Endothelial cell of umbilical vein (primary cell): ENCODE results near the gene RFC3. TPM values are rescaled to one million over a fixed set of nuclear protein-coding genes. Genes with fewer than 3 reads are reported as not detected.

Experiments used
- BruUV-seq: library from RNA; stranded (reverse); fragments of 400-500 nt; replicated peaks from 2 replicates; lab custom pipeline; 2021; lab: Mats Ljungman, UMichigan
- CTCF ChIA-PET: fragments of 300-600, 350-600 bp; sonication (Branson Sonifier 250); formaldehyde crosslinking; loops from one replicate; lab custom pipeline; 2021; ENCODE audit warnings: antibody characterized with exemption, inconsistent platforms; lab: Charles Lee
- POLR2A ChIA-PET: fragments of 300-600, 350-600 bp; sonication (Branson Sonifier 250); formaldehyde crosslinking; loops from one replicate; lab custom pipeline; 2021; ENCODE audit warnings: antibody characterized with exemption, inconsistent platforms; lab: Charles Lee
- DNase-seq: peaks from one replicate; pipeline ENCODE4 v3.0.0-alpha.2; 2011; ENCODE audit warnings: low read depth, low spot score
- FAIRE-seq: peaks from 2 replicates; lab custom pipeline; 2011; peaks lifted over from hg19 to GRCh38; lab: Jason Lieb, UNC
- H2AFZ ChIP-seq: 2 replicates; pipeline ENCODE4 v1.6.0; 2012; ENCODE audit warnings: low read depth, low read length, control low read depth, inconsistent platforms
- H3K27ac ChIP-seq: 2 replicates; pipeline ENCODE4 v1.5.1; 2011; ENCODE audit warnings: low read depth, mild to moderate bottlenecking, control low read depth, low read length, moderate library complexity; ENCODE audit not compliant: insufficient read depth
- H3K27me3 ChIP-seq, 2 experiments: 2 replicates each; pipeline versions ENCODE4 v1.6.0 to v1.6.1; 2011; ENCODE audit warnings: low read length in 2 of 2, mixed read lengths in 1 of 2; ENCODE audit not compliant: control insufficient read depth in 2 of 2, insufficient read depth in 2 of 2
- H3K36me3 ChIP-seq, 2 experiments: 2 replicates in 1 of 2; 3 replicates in 1 of 2; pipeline ENCODE4 v1.5.1; 2011; ENCODE audit warnings: low read length in 2 of 2, mild to moderate bottlenecking in 1 of 2, moderate library complexity in 1 of 2; ENCODE audit not compliant: control insufficient read depth in 2 of 2, insufficient read depth in 2 of 2; ENCODE audit errors: extremely low read depth in 1 of 2
- H3K4me1 ChIP-seq: 3 replicates; pipeline ENCODE4 v1.5.1; 2011; ENCODE audit warnings: mild to moderate bottlenecking, low read length; ENCODE audit not compliant: control insufficient read depth, insufficient read depth; ENCODE audit errors: extremely low read depth
- H3K4me2 ChIP-seq: 2 replicates; pipeline ENCODE4 v1.6.1; 2011; ENCODE audit warnings: low read length, control low read depth, mixed read lengths; ENCODE audit not compliant: insufficient read depth
- H3K4me3 ChIP-seq, 3 experiments: fragments of 200-600 bp in 1 of 3; sonication (generic), shearing (Covaris generic) in 1 of 3; replicated peaks in 1 of 3; 2 replicates each; pipeline ENCODE4 v1.5.1; 2011 to 2016; ENCODE audit warnings: control low read depth in 3 of 3, low read length in 3 of 3, mild to moderate bottlenecking in 2 of 3, inconsistent platforms in 1 of 3, low read depth in 1 of 3, moderate library complexity in 1 of 3; ENCODE audit not compliant: insufficient read depth in 1 of 3
- H3K79me2 ChIP-seq: 2 replicates; pipeline ENCODE4 v1.6.0; 2012; ENCODE audit warnings: low read length, inconsistent platforms; ENCODE audit not compliant: control insufficient read depth, insufficient read depth
- H3K9ac ChIP-seq: replicated peaks from 2 replicates; pipeline ENCODE3; 2011; ENCODE audit warnings: low read length, control low read depth; ENCODE audit not compliant: insufficient read depth; ENCODE audit errors: extremely low read depth
- H3K9me1 ChIP-seq: replicated peaks from 3 replicates; pipeline ENCODE4 v1.6.0; 2011; ENCODE audit warnings: mild to moderate bottlenecking, low read length; ENCODE audit not compliant: control insufficient read depth, insufficient read depth; ENCODE audit errors: extremely low read depth
- H3K9me3 ChIP-seq: replicated peaks from 2 replicates; pipeline ENCODE4 v1.5.1; 2012; ENCODE audit warnings: low read length, inconsistent platforms; ENCODE audit not compliant: control insufficient read depth, insufficient read depth
- H4K20me1 ChIP-seq: replicated peaks from 2 replicates; pipeline ENCODE3; 2011; ENCODE audit warnings: mild to moderate bottlenecking, low read length; ENCODE audit not compliant: control insufficient read depth, insufficient read depth; ENCODE audit errors: extremely low read depth
- EZH2 ChIP-seq: IDR thresholded peaks from 2 replicates; pipeline ENCODE4 v1.6.1; 2012; ENCODE audit warnings: borderline replicate concordance, low read depth, mild to moderate bottlenecking, moderate library complexity, low read length, inconsistent platforms; ENCODE audit not compliant: severe bottlenecking
- FOS ChIP-seq: IDR thresholded peaks from 2 replicates; pipeline ENCODE4 v1.6.1; 2011; ENCODE audit warnings: mild to moderate bottlenecking, low read length, moderate library complexity, borderline replicate concordance; ENCODE audit not compliant: insufficient read depth
- GATA2 ChIP-seq: IDR thresholded peaks from 2 replicates; pipeline ENCODE4 v1.7.0; 2011; ENCODE audit warnings: low read depth, mild to moderate bottlenecking, moderate library complexity, mixed read lengths, low read length; ENCODE audit not compliant: insufficient read length, insufficient read depth
- JUN ChIP-seq: IDR thresholded peaks from 2 replicates; pipeline ENCODE4 v1.6.1; 2011; ENCODE audit warnings: borderline replicate concordance, low read depth; ENCODE audit not compliant: insufficient read length, insufficient read depth
- MYC ChIP-seq: IDR thresholded peaks from one replicate; pipeline ENCODE4 v1.6.1; 2011; ENCODE audit warnings: mild to moderate bottlenecking, low read depth, low read length
- POLR2A ChIP-seq: IDR thresholded peaks from 2 replicates; pipeline ENCODE4 v1.6.1; 2012; ENCODE audit warnings: low read depth, mild to moderate bottlenecking, control low read depth, low read length
- POLR2AphosphoS5 ChIP-seq: IDR thresholded peaks from 2 replicates; pipeline ENCODE4 v1.6.1; 2012; ENCODE audit warnings: low read depth, mild to moderate bottlenecking, control low read depth, low read length, moderate library complexity; ENCODE audit not compliant: insufficient read depth
- dilution Hi-C: fragments of 300-500 bp; cut with MboI; formaldehyde crosslinking; loops from one replicate; pipeline ENCODE4 v1.15.0; 2019; ENCODE audit warnings: low sequenced_read_pairs; ENCODE audit not compliant: extremely low pct_ligation_motif_present
- intact Hi-C: fragments of 100-400 bp; cut with micrococcal nuclease; formaldehyde crosslinking; loops from one replicate; pipeline ENCODE4 v1.10.0; 2022
- polyA plus RNA-seq, 4 experiments: library from polyadenylated mRNA; depleted of rRNA in 3 of 4; stranded (reverse) in 3 of 4; unstranded in 1 of 4; fragments of >200 nt; gene quantifications; 2 replicates each; pipeline versions ENCODE4 v1.2.1 to v1.2.3, GENCODE V29; 2011 to 2012; ENCODE audit warnings: missing spikeins in 1 of 4
- total RNA-seq: library from RNA; stranded (reverse); gene quantifications from 2 replicates; pipeline ENCODE4 v1.2.3, GENCODE V29; 2021
- TF ChIP-seq, protein P1 (sequence below), 2 donors: IDR thresholded peaks; 1 replicate in 1 of 2; 2 replicates in 1 of 2; pipeline ENCODE4 v1.5.1; 2011; ENCODE audit warnings: low read length in 2 of 2, mild to moderate bottlenecking in 2 of 2, moderate library complexity in 2 of 2, control low read depth in 1 of 2, inconsistent platforms in 1 of 2, low read depth in 1 of 2; ENCODE audit not compliant: insufficient read depth in 1 of 2; ENCODE audit errors: extremely low read depth in 1 of 2
- TF ChIP-seq, protein P2 (sequence below): IDR thresholded peaks from 2 replicates; pipeline ENCODE4 v1.6.1; 2011; ENCODE audit not compliant: insufficient read depth, insufficient read length

Gene RFC3
- total and polyA plus RNA-seq, 2 donors (not counting 3 experiments of a cell fraction or from before 2014, with no cell fraction given): 7.3 to 17.9 TPM

DNA sequence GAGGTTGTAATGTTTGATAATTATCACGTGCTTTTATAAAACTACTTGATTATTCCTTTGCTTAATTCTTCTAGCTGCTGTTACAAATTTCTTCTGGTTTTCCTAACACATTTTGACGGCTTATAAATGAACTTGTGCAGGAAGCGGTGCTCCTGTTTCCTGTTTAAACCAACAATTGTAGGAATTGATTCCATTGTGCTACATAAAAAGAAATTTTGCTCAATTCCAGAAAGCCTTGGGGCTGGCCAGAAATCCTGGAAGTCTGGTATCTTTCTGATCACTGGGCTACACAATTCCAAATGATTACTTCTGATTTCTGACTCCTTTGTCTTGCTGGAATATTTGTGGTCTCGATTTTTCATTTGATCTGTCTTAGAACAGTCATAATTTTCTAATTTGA, 14.9 kb downstream of the RFC3 start:
- Histone ChIP-seq H3K79me2 (no peaks in the 10 kb centered on the region), H3K4me3 (no peak overlapping the region), H4K20me1 (no peaks in the 10 kb centered on the region), H3K27ac (peak overlapping the region; percentile 54), H3K36me3 (peaks cover 2 to 11% of the 10 kb centered on the region in 2 experiments), H3K27me3 (no peaks in the 10 kb centered on the region), H3K9me3 (no peaks in the 10 kb centered on the region), H3K9ac (peak overlapping the region; percentile 13), H2AFZ (peak overlapping the region; percentile 64), H3K9me1 (no peaks in the 10 kb centered on the region), H3K4me1 (peaks cover 10% of the 10 kb centered on the region), H3K4me2 (peak overlapping the region; percentile 54)
- dilution Hi-C loops (no loop called here), intact Hi-C loops (loop anchor here (2.0 kb wide), 1 partner anchor 42 kb away; no protein-coding TSS in a partner anchor)
- BruUV-seq: TSS peak; percentile 4
- POLR2A ChIA-PET: no interaction called here
- no peak for TF ChIP-seq EZH2
- no peak for TF ChIP-seq POLR2A
- TF ChIP-seq, protein P1, sequence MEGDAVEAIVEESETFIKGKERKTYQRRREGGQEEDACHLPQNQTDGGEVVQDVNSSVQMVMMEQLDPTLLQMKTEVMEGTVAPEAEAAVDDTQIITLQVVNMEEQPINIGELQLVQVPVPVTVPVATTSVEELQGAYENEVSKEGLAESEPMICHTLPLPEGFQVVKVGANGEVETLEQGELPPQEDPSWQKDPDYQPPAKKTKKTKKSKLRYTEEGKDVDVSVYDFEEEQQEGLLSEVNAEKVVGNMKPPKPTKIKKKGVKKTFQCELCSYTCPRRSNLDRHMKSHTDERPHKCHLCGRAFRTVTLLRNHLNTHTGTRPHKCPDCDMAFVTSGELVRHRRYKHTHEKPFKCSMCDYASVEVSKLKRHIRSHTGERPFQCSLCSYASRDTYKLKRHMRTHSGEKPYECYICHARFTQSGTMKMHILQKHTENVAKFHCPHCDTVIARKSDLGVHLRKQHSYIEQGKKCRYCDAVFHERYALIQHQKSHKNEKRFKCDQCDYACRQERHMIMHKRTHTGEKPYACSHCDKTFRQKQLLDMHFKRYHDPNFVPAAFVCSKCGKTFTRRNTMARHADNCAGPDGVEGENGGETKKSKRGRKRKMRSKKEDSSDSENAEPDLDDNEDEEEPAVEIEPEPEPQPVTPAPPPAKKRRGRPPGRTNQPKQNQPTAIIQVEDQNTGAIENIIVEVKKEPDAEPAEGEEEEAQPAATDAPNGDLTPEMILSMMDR (IDR thresholded peaks at IDR 0.05; ENCODE audit: extremely low read depth in 1 of 2, insufficient read depth in 1 of 2, low read depth in 1 of 2, low read length in 2 of 2): no peak
- no peak for TF ChIP-seq POLR2AphosphoS5
- TF ChIP-seq, protein P2, sequence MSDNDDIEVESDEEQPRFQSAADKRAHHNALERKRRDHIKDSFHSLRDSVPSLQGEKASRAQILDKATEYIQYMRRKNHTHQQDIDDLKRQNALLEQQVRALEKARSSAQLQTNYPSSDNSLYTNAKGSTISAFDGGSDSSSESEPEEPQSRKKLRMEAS: no peak
- TF ChIP-seq MYC: no peak
- TF ChIP-seq JUN: no peak
- TF ChIP-seq GATA2: no peak
- TF ChIP-seq FOS: no peak
- CTCF ChIA-PET: interaction anchor here (1.3 kb wide), 1 partner anchor 16 kb away, joined by 3 read pairs; no protein-coding TSS in a partner anchor
- peak; percentile 75 for DNase-seq
- FAIRE-seq: peak; percentile 74
